A673 (cell line): Measurements from ENCODE around the gene TPM3. TPM values are rescaled to one million over a fixed set of nuclear protein-coding genes. Genes with fewer than 3 reads are reported as not detected.

ENCODE experiments used
- BruUV-seq: library from RNA; stranded (reverse); fragments of 400-500 nt; replicated peaks from 2 replicates; lab custom pipeline; 2021; lab: Mats Ljungman, UMichigan
- CTCF ChIA-PET: fragments of 300-600 bp; sonication (Branson Sonifier 250); formaldehyde crosslinking; loops from one replicate; lab custom pipeline; 2022; ENCODE audit warnings: antibody characterized with exemption; lab: Charles Lee
- POLR2A ChIA-PET: fragments of 300-600 bp; sonication (Branson Sonifier 250); formaldehyde crosslinking; loops from one replicate; lab custom pipeline; 2022; ENCODE audit warnings: antibody characterized with exemption; ENCODE audit not compliant: low non-redundant PET; lab: Charles Lee
- DNase-seq: peaks from one replicate; pipeline ENCODE4 v3.0.0-alpha.2; 2015; ENCODE audit warnings: low spot score
- H3K27ac ChIP-seq: fragments of 200-600 bp; sonication (generic); 2 replicates; pipeline ENCODE4 v1.5.1; 2016; ENCODE audit warnings: mixed run types, low read depth, mild to moderate bottlenecking, mixed read lengths, antibody characterized with exemption, low read length; ENCODE audit not compliant: poor library complexity, severe bottlenecking
- H3K27me3 ChIP-seq: fragments of 200-600 bp; sonication (generic); replicated peaks from 2 replicates; pipeline ENCODE4 v1.6.1; 2017; ENCODE audit warnings: mixed run types, low read depth, mild to moderate bottlenecking, mixed read lengths, antibody characterized with exemption, low read length; ENCODE audit not compliant: insufficient read depth, poor library complexity
- H3K36me3 ChIP-seq: fragments of 200-600 bp; sonication (generic); 2 replicates; pipeline ENCODE4 v1.6.1; 2016; ENCODE audit warnings: mixed run types, mild to moderate bottlenecking, mixed read lengths, antibody characterized with exemption, low read length; ENCODE audit not compliant: insufficient read depth, poor library complexity, severe bottlenecking
- H3K4me1 ChIP-seq: fragments of 200-600 bp; sonication (generic); 2 replicates; pipeline ENCODE4 v1.6.1; 2017; ENCODE audit warnings: mixed run types, mild to moderate bottlenecking, mixed read lengths, antibody characterized with exemption, low read length; ENCODE audit not compliant: insufficient read depth, poor library complexity, severe bottlenecking
- H3K4me3 ChIP-seq: fragments of 200-600 bp; sonication (generic); 2 replicates; pipeline ENCODE4 v1.5.1; 2016; ENCODE audit warnings: low read depth, mixed run types, mild to moderate bottlenecking, mixed read lengths, low read length; ENCODE audit not compliant: poor library complexity, severe bottlenecking
- H3K9me3 ChIP-seq: fragments of 200-600 bp; sonication (generic); 2 replicates; pipeline ENCODE4 v1.6.1; 2016; ENCODE audit warnings: mixed run types, low read depth, mild to moderate bottlenecking, mixed read lengths, antibody characterized with exemption, low read length; ENCODE audit not compliant: poor library complexity, severe bottlenecking
- CTCF ChIP-seq: fragments of 300-800, 200-600 bp; sonication (generic); conservative IDR thresholded peaks from 2 replicates; pipeline ENCODE4 v1.5.1; 2017; ENCODE audit warnings: low read depth, mild to moderate bottlenecking, antibody characterized with exemption, low read length, moderate library complexity, mixed read lengths
- EZH2 ChIP-seq: fragments of 200-600 bp; sonication (generic); IDR thresholded peaks from 2 replicates; pipeline ENCODE4 v1.6.1; 2017; ENCODE audit warnings: borderline replicate concordance, low read depth, mild to moderate bottlenecking, mixed read lengths, antibody characterized with exemption, low read length; ENCODE audit not compliant: poor library complexity, severe bottlenecking
- intact Hi-C: fragments of 100-400 bp; cut with micrococcal nuclease; formaldehyde crosslinking; loops from one replicate; pipeline ENCODE4 v1.10.0; 2022; ENCODE audit not compliant: unreplicated experiment
- total RNA-seq: library from RNA; stranded (reverse); gene quantifications from 2 replicates; pipeline ENCODE4 v1.2.3, GENCODE V29; 2021

TPM3 gene
- total RNA-seq, 1 experiment from 2014 or later = 746 TPM

- H3K27me3 ChIP-seq = no peaks in the 10 kb centered on the region
- TF ChIP-seq CTCF (no peak), EZH2 (no peak)
- intact Hi-C loops = no loop called here
- peaks cover 48% of the 10 kb centered on the region for H3K4me1 ChIP-seq
- no peak overlapping the region for H3K27ac ChIP-seq
- ChIA-PET CTCF (interaction anchor here (0.6 kb wide), 1 partner anchor 150 kb away, joined by 3 read pairs; no protein-coding TSS in a partner anchor), POLR2A (no interaction called here)
- H3K4me3 ChIP-seq = no peak overlapping the region
- H3K9me3 ChIP-seq = no peaks in the 10 kb centered on the region
- BruUV-seq = no TSS peak
- DNase-seq = peak; percentile 61
- H3K36me3 ChIP-seq = peaks cover 55% of the 10 kb centered on the region
Observed at GRCh38 chr1:154176337-154176736, 15.6 kb downstream of the TPM3 start.

- no peak for DNase-seq
- TF ChIP-seq EZH2 = no peak
- no peak for TF ChIP-seq CTCF
- Histone ChIP-seq H3K4me3 (no peak overlapping the region), H3K9me3 (no peaks in the 10 kb centered on the region), H3K36me3 (peaks cover 60% of the 10 kb centered on the region), H3K4me1 (peaks cover 31% of the 10 kb centered on the region), H3K27ac (no peak overlapping the region), H3K27me3 (no peaks in the 10 kb centered on the region)
- no TSS peak for BruUV-seq
- CTCF ChIA-PET = no interaction called here
- POLR2A ChIA-PET = no interaction called here
- intact Hi-C loops = no loop called here
Observed at GRCh38 chr1:154174654-154175053, 17.2 kb downstream of the TPM3 start.

GRCh38 chr1:154171880-154172279 lies 20.0 kb downstream of the TPM3 start:
- Histone ChIP-seq H3K27me3 (no peaks in the 10 kb centered on the region), H3K4me3 (no peak overlapping the region), H3K27ac (no peak overlapping the region), H3K36me3 (peaks cover 84% of the 10 kb centered on the region), H3K4me1 (peaks cover 10% of the 10 kb centered on the region), H3K9me3 (no peaks in the 10 kb centered on the region)
- no peak for DNase-seq
- BruUV-seq = no TSS peak
- ChIA-PET CTCF (no interaction called here), POLR2A (interaction anchor here (0.7 kb wide), 1 partner anchor 9 kb away, joined by 3 read pairs; no protein-coding TSS in a partner anchor)
- intact Hi-C loops = no loop called here
- TF ChIP-seq CTCF = no peak
- TF ChIP-seq EZH2 = no peak
